ENCODE results near the gene TCTN1. TPM values are rescaled to one million over a fixed set of nuclear protein-coding genes. Genes with fewer than 3 reads are reported as not detected.
"Not testable (repeated sequence)": the region's sequence is repeated elsewhere in the genome, so short reads cannot be mapped to it uniquely, and the experiment has no call there.

TCTN1 gene
- total and polyA plus RNA-seq, 2 donors = 22.5 to 82.5 TPM

DNA sequence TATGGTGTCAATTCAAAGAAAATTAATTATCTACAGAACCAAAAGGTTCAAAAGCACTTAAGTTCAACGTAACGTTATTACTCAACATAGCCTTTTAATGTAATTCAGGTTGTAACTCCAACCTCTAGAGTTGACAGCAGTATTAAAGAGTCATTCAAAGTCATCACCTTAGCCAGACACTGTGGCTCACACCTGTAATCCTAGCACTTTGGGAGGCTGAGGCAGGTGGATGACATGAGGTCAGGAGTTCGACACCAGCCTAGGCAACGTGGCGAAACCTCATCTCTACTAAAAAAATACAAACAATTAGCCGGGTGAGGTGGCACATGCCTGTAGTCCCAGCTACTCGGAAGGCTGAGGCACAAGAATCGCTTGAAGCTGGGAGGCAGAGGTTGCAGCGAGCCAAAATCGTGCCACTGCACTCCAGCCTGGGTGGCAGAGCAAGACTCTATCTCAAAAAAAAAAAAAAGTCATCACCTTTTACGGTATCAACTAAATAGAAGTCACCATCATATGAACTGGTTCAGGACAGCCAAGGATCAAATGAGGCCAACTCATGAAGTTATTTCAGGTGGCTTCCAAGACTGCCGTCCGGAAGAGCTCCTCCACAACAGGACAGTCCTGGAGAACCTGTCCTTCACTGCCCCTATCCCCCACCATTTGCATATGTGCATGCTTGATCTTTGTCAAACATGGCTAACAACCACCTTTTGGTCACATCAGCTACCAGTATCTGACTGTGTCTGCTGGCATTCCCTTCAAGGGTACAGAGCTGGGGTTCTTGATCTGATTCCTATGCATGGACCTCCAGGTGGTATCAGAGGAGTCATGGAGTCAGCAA lies 35.0 kb upstream of the TCTN1 start:
- WGBS = 91% methylated on average over 13 of the region's 13 CpGs
- no peak for DNase-seq (ENCODE audit: extremely low spot score)
- H3K4me3 ChIP-seq (ENCODE audit: low read depth, low read length) = no peak overlapping the region
- H3K27ac ChIP-seq (ENCODE audit: low read depth) = no peak overlapping the region
- H3K4me1 ChIP-seq (ENCODE audit: insufficient read depth) = peaks cover 4% of the 10 kb centered on the region
- H3K36me3 ChIP-seq (ENCODE audit: insufficient read depth) = no peaks in the 10 kb centered on the region

DNA sequence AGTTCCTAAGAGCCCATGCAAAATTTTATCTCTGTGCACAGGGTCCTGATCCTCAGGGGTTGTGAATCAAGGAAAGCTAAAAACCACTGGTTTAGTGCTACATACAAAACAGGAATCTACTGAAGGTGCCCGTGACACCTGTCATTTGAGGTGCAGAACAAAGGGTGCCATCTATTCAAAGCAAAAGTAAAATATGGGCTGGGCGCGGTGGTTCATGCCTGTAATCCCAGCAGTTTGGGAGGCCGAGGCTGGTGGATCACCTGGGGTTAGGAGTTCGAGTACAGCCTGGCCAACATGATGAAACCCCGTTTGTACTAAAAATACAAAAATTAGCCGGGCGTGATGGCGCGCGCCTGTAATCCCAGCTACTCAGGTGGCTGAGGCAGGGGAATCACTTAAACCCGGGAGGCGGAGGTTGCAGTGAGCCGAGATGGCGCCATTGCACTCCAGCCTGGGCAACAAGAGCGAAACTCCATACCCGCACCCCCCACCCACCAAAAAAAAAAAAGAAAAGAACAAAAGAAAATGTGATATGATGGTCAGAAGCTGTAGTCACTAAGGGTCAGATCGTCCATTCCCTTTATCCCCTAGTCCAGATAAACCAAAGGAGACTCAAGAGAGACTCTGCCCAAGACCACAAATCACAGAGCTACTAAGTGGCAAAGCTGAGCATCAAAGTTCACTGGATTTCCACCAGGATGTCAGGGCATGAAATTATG lies 34.2 kb upstream of the TCTN1 start:
- 94% methylated on average over 18 of the region's 18 CpGs for WGBS
- Histone ChIP-seq H3K36me3 (ENCODE audit: insufficient read depth) (no peaks in the 10 kb centered on the region), H3K4me3 (ENCODE audit: low read depth, low read length) (no peak overlapping the region), H3K27ac (ENCODE audit: low read depth) (no peak overlapping the region), H3K4me1 (ENCODE audit: insufficient read depth) (peaks cover 4% of the 10 kb centered on the region)
- DNase-seq (ENCODE audit: extremely low spot score) = no peak

DNA sequence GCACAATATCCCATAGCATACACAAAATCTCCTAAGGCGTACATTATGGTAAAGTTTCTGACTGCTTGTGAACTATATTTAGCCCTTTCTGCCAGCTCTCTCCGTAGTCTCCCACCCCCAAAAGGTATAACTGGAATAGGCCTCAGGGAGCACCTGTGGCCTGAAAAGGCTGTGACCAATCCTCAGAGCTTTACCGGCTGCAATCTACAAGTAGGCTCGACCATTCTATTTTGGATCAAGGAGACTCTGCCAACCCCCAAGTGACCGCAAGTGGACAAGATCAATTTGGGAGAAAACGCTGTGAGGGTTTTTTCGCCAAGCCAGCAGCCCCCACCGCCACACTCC lies 32.0 kb upstream of the TCTN1 start:
- Histone ChIP-seq H3K4me3 (ENCODE audit: low read depth, low read length) (peak overlapping the region; percentile 96), H3K36me3 (ENCODE audit: insufficient read depth) (no peaks in the 10 kb centered on the region), H3K4me1 (ENCODE audit: insufficient read depth) (peaks cover 2% of the 10 kb centered on the region), H3K27ac (ENCODE audit: low read depth) (no peak overlapping the region)
- WGBS = 4% methylated on average over 8 of the region's 8 CpGs
- DNase-seq (ENCODE audit: extremely low spot score) = no peak

DNA sequence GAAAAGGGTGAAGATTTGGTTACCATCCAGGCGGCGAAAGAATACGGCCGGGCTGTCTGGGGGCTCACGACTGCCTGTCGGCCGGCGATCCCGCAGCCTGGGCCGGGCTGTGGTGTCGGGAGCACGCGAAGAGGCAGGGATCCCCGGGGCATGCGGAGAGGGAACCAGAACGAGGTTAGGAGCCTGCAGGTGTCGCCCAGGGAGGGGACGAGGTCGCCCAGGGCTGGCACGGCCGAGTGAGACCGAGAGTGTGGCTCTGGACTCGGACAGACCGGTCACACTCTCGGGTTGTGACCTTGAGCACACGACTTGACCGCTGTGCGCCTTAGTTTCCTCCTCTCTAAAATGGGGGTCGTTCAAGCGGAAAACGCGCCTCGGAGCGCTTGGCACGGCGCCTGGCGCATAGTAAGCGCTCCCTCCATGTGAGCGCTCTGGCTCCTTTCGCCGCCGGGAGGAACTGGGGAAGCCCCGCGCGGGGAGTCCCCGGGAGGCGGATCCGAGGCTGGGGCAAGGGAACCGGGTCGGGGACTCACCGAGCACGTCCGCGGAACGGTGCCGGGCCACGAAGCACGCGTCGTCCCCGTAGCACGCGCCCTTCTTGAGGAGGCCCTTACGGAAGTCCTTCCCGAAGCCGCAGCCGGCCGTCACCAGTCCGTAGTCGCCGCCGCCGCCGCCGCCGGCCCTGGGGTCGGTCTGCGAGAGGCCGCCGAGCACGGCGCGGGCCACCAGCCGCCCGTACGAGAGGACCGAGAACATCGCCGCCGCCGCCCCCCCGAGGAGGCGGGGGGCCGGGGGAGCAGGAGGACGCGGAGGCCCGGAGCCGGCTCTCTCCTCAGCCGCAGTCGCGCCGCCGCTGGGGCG lies 31.4 kb upstream of the TCTN1 start:
- under 1% methylated on average over 104 of the region's 104 CpGs for WGBS
- no peak for DNase-seq (ENCODE audit: extremely low spot score)
- Histone ChIP-seq H3K36me3 (ENCODE audit: insufficient read depth) (no peaks in the 10 kb centered on the region), H3K27ac (ENCODE audit: low read depth) (peak overlapping the region; percentile 88), H3K4me3 (ENCODE audit: low read depth, low read length) (peak overlapping the region; percentile 96), H3K4me1 (ENCODE audit: insufficient read depth) (peaks cover 2% of the 10 kb centered on the region)

DNA sequence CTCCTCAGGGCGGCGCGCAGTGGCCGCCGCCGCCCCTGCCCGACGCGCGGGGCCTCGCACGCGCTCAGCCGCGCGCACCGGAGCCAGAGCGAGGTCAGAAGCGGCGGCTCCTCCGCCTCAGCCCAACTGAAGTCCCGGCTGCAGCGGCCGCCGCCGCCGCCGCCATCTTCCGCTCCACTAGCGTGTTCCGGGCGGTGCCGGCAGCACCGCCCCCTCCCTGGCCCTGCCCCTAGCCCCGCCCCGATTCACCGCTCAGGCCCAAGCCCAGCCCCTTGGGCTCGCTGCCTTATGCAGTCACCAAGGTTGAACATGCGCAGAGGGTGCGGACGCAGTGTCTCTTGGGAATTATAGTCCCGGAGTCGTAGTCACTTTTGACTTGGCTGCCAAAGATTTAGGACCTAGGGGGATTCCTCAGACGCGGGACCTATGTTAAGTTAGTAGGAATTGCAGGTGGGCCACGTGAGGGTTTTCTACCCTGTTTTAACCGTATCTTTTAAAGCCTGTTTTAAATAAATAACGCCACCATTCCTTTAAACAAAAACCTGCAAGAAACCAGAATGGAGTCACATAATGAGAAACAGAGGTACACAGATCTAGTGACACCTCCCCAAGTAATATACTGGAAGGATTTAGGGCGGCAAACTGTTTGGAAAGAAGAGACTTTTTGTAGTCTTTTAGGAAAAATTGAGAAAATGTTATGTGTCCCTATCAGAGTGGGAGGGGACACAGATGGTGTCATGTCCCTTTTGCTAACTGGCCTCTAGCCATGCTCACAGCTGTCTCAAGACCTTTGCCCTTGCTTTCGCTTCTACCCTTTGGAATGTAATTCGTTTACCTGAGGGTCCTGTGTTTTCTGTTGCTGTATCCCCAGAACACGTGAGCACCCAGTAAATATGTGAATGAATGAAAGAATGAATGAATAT lies 30.5 kb upstream of the TCTN1 start, which contains the start of gene PPTC7:
Gene PPTC7, minus strand, starts transcription at position 182 of the 923 bp plus-strand sequence. CDS start 287 bp downstream, outside the sequence.
- Histone ChIP-seq H3K36me3 (ENCODE audit: insufficient read depth) (no peaks in the 10 kb centered on the region), H3K27ac (ENCODE audit: low read depth) (peak within 1 kb of the TSS; percentile 88), H3K4me1 (ENCODE audit: insufficient read depth) (peaks cover 2% of the 10 kb centered on the region), H3K4me3 (ENCODE audit: low read depth, low read length) (peak within 1 kb of the TSS; percentile 96)
- peak; percentile 92 for DNase-seq (ENCODE audit: extremely low spot score)
- WGBS = 2% methylated on average over 52 of the region's 52 CpGs

DNA sequence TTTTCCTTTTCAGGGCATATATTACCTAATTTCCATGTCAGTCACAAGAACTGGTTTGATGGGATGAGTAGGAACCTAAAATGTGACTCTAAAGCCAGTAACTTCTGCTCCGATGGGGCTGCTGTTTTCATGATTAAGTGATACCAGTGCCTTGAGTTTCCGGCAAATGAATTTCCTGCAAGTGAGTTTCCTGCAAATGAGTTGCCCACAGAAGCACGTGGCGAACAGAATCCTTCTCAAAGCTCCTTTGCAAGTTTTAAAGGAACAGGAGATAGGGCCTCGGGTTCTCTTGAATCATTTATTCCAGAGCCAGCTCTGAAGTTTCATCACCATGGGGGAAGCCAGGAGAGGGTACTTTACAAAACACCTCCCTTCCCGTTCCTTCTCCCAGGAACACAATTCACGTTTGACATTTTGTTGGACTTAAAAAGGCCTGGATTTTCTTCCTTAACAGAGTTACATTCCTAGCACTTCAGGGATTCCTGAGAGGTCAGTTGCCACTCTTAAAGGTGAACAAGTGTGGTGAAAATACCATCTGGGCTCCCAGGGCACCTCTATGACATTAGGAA lies 28.6 kb upstream of the TCTN1 start:
- Histone ChIP-seq H3K27ac (ENCODE audit: low read depth) (no peak overlapping the region), H3K4me1 (ENCODE audit: insufficient read depth) (no peaks in the 10 kb centered on the region), H3K36me3 (ENCODE audit: insufficient read depth) (no peaks in the 10 kb centered on the region), H3K4me3 (ENCODE audit: low read depth, low read length) (no peak overlapping the region)
- no peak for DNase-seq (ENCODE audit: extremely low spot score)
- 17% methylated on average over 7 of the region's 7 CpGs for WGBS

DNA sequence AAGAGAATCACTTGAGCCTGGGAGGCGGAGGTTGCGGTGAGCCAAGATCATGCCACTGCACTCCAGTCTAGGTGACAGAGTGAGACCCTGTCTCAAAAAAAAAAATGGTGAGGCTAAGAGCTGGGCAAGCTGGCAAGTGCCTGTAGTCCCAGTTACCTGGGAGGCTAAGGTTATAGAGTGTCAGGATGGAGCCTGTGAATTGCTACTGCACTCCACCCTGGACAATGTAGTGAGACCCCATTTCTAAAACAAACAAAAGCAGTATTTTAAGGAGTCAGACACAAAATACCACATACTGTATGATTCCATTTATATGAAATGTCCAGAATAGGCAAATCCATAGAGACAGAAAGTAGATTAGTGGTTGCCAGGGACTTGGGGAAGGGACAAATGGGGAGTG lies 26.8 kb upstream of the TCTN1 start:
- H3K4me1 ChIP-seq (ENCODE audit: insufficient read depth); DNase-seq (ENCODE audit: extremely low spot score): not testable (repeated sequence)
- WGBS = 99% methylated on average over 2 of the region's 2 CpGs

DNA sequence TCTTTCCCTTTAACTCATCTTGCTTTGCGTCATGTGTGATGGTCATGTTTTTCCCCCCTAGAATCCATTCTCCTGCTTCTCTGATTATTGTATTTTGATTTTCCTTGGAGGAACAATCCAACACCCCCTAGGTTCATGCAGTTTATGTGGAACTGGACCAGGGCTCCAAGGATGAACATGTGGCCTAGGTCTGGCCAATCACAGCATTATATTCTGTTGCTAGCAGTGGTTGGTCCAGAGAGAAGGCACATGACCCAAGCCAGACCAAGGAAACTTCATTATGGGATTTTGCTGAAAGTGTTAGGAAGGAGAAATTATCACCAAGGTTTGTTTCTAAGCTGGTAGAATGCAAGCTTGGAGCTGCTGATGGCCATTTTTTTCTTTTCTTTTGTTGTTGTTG lies 23.9 kb upstream of the TCTN1 start:
- H3K27ac ChIP-seq (ENCODE audit: low read depth) = no peak overlapping the region
- 96% methylated on average over 1 of the region's 1 CpG for WGBS

More for the DNA sequence above, 26.8 kb upstream of the TCTN1 start:
- H3K36me3 ChIP-seq (ENCODE audit: insufficient read depth); H3K27ac ChIP-seq (ENCODE audit: low read depth); H3K4me3 ChIP-seq (ENCODE audit: low read depth, low read length): not testable (repeated sequence)

DNA sequence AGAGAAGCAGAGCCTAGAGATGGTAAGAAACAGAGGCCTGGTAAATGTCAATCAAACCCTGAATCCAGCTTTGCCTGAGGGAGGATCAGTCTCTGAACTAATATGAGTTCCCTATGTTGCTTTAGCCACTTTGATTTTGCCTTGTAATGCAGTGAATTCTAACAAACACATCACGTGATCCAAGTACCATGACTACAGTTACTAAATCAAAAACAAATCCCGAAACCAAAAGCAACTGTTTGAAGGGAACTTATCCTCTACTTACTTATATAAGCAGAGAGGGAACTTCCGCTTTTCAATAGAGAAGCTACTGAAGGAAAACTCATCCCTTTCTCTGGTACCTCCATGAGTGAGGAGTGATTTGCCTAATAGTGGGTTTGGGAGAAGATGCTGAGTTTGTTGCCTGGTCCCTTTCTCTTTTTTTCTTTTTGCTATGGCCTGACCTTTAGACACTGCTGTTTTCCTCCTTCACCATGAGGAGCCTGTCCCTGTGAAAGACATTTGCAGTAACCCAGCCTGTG lies 23.1 kb upstream of the TCTN1 start:
- DNase-seq (ENCODE audit: extremely low spot score) = no peak
- 35% methylated on average over 3 of the region's 3 CpGs for WGBS
- peak overlapping the region; percentile 66 for H3K27ac ChIP-seq (ENCODE audit: low read depth)
- H3K4me1 ChIP-seq (ENCODE audit: insufficient read depth) = no peaks in the 10 kb centered on the region
- no peaks in the 10 kb centered on the region for H3K36me3 ChIP-seq (ENCODE audit: insufficient read depth)
- H3K4me3 ChIP-seq (ENCODE audit: low read depth, low read length) = no peak overlapping the region

More for the DNA sequence above, 23.9 kb upstream of the TCTN1 start:
- no peaks in the 10 kb centered on the region for H3K36me3 ChIP-seq (ENCODE audit: insufficient read depth)
- DNase-seq (ENCODE audit: extremely low spot score) = no peak
- no peak overlapping the region for H3K4me3 ChIP-seq (ENCODE audit: low read depth, low read length)
- H3K4me1 ChIP-seq (ENCODE audit: insufficient read depth) = no peaks in the 10 kb centered on the region

DNA sequence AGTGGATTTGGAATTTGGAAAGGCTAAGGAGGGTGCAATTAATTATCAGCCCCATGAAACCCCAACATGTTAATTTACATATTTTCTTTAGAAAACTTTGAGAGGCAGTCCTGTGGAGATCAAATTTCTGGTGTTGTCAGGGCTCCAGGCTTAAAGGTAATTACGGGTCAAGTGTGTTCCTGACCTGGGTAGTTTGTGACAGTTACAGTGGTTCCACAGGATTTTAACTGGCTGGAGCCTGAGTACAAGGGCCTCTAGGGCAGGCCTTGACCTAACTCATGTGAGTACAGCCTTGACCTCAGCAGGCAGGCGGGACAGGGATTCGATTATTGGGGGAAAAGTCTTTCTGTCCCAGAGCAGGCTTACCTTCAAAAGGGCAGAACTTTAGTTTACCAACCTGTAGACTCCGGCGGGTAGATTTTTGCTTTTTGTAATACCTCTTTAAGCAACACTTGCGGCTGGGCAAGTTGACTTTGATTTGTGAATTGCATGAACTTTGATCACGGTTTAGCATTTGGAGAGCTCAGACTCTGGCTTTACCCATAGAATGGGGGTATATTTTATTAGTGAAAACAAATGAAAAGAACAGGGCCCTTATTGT lies 22.4 kb upstream of the TCTN1 start:
- Histone ChIP-seq H3K36me3 (ENCODE audit: insufficient read depth) (no peaks in the 10 kb centered on the region), H3K27ac (ENCODE audit: low read depth) (no peak overlapping the region), H3K4me1 (ENCODE audit: insufficient read depth) (no peaks in the 10 kb centered on the region), H3K4me3 (ENCODE audit: low read depth, low read length) (no peak overlapping the region)
- no peak for DNase-seq (ENCODE audit: extremely low spot score)
- whole genome bisulfite sequencing = 78% methylated on average over 7 of the region's 7 CpGs

DNA sequence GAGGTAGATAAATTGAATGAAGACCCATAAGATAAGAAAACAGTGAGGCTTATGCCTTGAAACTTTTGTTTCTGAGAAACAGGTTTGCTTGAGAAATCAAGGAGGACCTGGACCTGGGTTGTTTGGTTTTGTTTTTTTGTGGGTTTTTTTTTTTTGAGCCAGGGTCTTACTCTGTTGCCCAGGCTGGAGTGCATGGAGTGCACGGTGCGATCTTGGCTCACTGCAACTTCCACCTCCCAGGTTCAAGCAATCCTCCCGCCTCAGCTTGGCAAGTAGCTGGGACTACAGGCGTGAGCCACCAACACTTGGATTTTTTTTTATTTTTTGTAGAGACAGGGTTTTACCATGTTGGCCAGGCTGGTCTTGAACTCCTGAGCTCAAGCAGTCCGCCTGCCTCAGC lies 21.9 kb upstream of the TCTN1 start:
- Histone ChIP-seq H3K4me3 (ENCODE audit: low read depth, low read length) (no peak overlapping the region), H3K27ac (ENCODE audit: low read depth) (no peak overlapping the region), H3K4me1 (ENCODE audit: insufficient read depth) (no peaks in the 10 kb centered on the region), H3K36me3 (ENCODE audit: insufficient read depth) (no peaks in the 10 kb centered on the region)
- WGBS = 93% methylated on average over 5 of the region's 5 CpGs
- no peak for DNase-seq (ENCODE audit: extremely low spot score)

DNA sequence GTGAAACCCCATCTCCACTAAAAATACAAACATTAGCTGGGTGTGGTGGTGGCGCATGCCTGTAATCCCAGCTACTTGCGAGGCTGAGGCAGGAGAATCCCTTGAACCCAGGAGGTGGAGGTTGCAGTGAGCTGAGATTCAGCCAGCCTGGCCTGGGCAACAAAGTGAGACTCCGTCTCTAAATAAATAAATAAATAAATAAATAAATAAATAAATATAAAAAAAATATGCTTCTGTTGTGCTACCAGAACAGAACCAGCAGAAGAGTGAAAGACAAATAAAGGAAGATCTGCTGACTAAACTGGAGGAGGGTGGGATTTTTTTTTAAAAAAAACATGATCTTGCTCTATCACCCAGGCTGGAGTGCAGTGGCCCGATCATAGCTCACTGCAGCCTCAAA lies 21.0 kb upstream of the TCTN1 start:
- DNase-seq (ENCODE audit: extremely low spot score); H3K36me3 ChIP-seq (ENCODE audit: insufficient read depth); H3K4me3 ChIP-seq (ENCODE audit: low read depth, low read length); H3K27ac ChIP-seq (ENCODE audit: low read depth); H3K4me1 ChIP-seq (ENCODE audit: insufficient read depth): not testable (repeated sequence)
- 91% methylated on average over 4 of the region's 4 CpGs for WGBS

All from urinary bladder (tissue), 4 donors.